ENCODE measurements around the gene NUDCD2.
"Not testable (repeated sequence)": the region's sequence is repeated elsewhere in the genome, so short reads cannot be mapped to it uniquely, and the experiment has no call there.

The NUDCD2 gene

DNA sequence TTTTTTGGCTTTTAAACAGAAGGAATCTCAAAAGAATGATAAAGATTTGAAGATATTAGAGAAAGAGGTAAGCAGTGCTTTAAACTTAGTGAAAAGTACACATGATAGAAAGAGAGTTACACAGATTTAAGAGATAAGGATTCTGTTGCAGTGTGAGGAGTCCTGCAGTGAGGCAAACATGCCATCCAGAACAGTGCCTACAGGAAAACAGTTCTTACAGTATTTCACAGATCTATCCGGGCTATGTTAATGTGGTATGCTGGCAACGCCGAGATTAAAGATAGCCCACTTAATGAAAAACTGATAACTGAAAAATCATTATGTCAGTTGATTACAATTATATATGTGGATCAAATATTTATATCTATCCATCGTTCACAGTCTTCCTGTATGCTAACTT lies 7.8 kb upstream of the NUDCD2 start:
- DNase-seq (ENCODE audit: low read depth, low spot score), result no peak

DNA sequence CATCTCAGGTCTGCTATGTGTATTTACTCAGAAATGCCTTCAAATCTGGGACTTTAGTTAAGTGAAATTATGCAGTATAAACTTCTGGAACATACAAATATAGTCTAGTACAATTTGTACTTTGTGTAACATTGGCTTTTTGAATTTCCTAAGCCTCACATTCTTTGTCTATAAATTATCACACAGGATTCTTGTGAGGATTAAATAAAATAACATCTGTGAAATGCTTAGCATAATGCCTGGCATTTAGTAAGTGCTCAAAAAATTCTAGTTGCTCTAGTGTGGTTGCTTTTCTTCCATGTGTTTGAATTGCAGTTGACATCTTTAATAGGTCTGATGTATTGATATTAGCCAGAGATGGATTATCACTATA lies 3.1 kb upstream of the NUDCD2 start:
- DNase-seq (ENCODE audit: low read depth, low spot score), result no peak

DNA sequence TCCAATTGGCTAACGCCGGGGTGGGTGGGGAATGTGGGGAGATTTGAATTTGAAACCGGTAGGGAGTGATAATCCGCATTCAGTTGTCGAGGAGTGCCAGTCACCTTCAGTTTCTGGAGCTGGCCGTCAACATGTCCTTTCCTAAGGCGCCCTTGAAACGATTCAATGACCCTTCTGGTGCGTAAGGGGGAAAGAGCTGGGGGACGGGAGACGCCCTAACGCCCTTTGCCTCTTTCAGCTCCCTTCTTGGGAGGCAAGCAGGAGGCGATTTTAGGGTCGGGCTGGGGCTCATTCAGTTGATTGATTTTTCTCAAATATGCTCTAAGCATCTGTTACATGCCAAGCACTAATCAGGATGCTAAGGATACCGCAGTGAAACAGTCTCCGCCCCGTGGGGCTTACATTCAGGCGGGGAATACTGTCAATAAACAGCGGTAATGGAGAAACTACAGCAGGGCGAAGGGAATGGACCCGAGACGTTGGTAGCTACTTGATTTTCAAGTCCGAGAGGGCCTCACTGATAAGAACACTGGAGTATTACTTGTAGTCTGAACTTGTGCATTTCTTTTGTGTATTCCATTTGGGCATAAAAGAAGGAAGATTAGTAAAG lies 765 bp upstream of the NUDCD2 start, which contains the start of gene HMMR:
Gene HMMR (plus strand): TSS at position 71 of the 610 bp plus-strand sequence. CDS start 61 bp downstream, at position 132.
- no peak for DNase-seq (ENCODE audit: low read depth, low spot score)

DNA sequence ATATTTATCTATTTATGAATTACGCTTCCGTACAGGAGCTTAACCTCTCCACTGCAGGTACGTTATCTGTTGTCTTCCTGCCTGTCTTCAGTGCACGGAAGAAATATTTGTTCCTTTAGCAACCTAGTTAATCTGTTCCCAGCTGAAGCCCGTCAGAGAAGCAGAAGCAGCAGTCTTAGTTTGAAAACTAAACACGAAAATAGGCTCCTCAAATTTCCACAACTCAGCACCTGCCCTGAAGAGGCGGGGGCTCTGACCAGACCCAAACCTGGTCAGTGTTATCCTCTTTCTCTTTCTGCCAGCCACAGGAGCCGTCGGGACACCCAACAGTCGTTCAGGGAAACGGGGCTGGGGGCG lies 462 bp downstream of the NUDCD2 start:
- DNase-seq (ENCODE audit: low read depth, low spot score), result no peak

DNA sequence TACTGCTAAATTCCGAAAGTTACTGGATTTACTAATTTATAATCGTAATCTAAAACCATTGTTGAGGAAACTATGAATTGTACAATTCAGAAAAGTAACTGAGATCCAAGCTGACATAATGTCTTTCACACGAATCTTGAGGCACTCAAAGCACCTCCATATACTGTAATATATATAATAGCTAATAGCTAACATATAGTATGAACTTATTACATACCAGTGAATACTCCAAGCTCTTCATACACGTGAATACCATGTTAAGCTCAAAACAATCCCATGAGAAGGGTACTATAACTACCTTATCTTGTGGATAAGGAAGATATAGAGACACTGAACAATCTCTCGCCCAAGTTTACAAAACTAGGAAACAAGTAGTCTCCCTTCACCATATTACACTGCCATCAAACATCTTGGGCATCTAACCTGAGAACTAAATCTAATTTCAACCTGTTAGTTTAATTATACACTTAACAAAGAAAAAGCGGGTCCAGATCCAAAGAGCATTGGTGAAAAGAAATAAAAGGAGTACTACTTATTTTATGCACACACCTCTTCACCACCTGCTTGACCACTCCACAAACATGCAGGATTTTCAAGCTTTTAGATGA lies 1.0 kb downstream of the NUDCD2 start:
- no peak for DNase-seq (ENCODE audit: low read depth, low spot score)

DNA sequence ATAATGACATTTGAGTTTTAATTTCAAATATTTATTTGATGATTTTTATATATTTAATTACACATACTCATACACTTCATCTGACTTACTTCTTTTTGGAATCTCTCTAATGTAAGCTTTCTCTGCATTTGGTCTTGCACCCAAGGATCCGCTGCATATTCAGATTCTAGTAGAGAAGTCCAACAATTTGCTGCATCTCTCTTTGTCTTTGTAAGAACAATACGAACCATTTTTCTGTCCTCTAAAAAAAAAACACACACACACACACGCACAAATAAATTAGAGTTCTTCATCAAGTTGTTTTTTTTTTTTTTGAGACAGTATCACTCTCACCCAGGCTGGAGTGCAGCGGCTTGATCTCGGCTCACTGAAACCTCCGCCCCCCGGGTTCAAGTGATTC lies 3.1 kb downstream of the NUDCD2 start:
- no peak for DNase-seq (ENCODE audit: low read depth, low spot score)

DNA sequence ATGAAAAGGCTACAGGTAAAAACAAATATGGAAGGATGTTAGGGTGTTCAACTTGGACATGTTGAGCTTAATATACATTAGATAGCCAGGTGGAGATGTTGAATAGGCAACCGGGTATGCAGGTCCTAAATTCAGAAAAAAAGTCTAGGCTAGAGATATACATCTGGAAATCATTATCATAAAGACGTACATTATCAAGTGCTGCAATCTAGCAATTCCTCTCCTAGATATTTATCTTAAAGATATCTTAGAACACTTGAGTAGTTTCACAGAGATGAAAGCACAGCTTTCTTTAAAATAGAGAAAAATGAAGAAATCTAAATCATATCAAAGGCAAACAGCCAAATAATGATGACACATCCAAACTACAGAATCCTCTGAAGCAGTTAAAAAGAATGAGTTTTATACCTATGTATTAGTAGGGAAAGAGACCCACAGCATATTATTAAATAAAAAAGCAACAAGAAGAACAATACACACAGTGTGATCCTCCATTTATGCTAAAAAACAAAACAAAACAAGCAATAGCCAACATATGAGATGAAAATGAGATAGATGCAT lies 3.8 kb downstream of the NUDCD2 start:
- DNase-seq (ENCODE audit: low read depth, low spot score), result no peak

DNA sequence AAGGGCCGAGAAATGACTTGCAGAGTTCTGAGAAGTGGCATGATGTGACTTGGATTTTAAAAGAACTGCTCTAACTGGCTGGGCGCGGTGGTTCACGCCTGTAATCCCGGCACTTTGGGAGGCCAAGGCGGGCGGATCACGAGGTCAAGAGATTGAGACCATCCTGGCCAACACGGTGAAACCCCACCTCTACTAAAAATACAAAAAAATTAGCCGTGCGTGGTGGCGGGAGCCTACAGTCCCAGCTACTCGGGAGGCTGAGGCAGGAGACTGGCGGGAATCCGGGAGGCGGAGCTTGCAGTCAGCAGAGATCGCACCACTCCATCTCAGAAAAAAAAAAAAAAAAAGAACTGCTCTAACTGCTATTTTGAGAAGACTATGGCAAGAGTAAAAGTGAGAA lies 4.5 kb downstream of the NUDCD2 start:
- not testable (repeated sequence) for DNase-seq (ENCODE audit: low read depth, low spot score)

DNA sequence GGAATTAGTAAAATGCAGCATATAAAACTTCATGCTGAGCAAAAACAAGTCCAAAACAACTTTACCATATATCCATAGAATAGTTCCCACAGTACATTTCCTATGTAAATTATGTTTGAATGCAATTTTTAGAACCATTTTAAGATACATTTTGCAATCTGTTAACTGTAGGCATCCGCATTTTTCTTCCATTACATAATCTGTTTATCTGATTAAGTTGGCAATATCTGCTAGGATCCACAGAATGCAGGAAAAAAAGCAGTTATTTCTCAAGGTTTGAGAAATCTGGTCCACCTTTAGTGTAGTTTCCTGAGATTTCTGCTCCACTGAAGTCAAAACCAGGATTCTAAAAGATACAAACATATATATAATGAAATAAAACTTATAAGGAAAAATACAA lies 6.2 kb downstream of the NUDCD2 start:
- no peak for DNase-seq (ENCODE audit: low read depth, low spot score)

DNA sequence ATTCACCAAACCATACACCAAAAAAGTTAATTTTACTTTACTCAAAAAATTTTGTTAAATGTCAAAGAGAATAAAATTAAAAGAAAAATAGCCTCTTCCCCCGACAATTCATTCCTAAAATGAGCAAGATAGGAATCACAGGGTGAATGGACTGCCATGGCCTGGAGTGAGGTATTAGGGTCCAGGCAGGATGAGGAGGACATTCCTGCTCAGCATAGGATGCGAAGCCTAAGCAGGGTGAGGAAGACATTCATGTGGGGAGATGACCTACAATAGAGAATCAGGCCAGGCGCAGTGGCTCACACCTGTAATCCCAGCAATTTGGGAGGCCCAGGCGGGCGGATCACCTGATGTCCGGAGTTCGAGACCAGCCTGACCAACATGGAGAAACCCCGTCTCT lies 8.4 kb downstream of the NUDCD2 start:
- DNase-seq (ENCODE audit: low read depth, low spot score), result no peak

DNA sequence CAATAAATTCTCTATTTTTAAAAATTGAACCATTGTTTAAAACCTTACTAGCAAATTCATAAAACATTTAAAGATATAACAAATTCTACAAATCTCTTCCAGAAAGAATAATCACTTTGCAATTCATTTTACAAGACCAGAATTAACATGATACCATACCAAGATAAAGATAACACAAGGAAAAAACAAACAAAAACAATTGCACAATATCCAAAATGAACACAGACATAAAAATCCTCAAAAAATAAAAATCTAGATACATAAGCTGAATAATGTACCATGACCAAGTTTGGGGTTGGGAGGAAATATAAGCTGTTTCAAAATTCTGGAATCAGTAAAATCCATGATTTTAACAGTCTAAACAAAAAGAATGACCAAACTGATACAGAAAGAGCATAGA lies 11.4 kb downstream of the NUDCD2 start:
- DNase-seq (ENCODE audit: low read depth, low spot score), result no peak

DNA sequence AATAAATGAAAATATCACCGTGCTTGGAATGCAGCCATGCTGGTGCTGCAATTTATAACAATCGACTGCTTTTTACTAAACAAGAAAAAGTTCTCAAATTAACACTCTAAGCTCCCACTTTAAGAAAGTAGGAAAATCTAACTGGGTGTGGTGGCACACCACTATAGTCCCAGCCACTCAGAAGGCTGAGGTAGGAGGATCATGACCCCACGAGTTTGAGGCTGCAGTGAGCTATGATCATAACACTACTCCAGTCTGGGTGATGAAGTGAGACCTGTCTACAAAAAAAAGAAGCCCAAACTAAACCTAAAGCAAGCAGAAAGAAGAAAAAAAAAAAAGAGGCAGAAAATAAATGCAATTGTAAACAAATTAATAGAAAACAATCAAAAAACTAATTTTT lies 12.0 kb downstream of the NUDCD2 start:
- no peak for DNase-seq (ENCODE audit: low read depth, low spot score)

DNA sequence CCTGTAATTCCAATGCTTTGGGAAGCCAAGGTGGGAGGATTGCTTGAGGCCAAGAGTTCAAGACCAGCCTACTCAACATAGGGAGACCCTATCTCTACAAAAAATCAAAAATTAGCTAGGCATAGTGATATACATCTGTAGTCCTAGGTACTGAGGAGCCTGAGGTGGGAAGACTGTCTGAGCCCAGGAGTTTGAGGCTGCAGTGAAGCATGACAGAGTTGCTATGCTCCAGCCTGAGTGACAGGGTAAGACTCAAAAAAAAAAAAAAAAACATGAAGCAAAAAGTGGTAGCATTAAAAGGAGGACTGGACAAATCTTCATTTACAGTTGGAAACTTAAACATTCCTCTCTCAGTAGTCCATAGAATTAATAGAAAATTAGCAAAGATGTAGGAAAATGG lies 12.7 kb downstream of the NUDCD2 start:
- DNase-seq (ENCODE audit: low read depth, low spot score), result no peak

DNA sequence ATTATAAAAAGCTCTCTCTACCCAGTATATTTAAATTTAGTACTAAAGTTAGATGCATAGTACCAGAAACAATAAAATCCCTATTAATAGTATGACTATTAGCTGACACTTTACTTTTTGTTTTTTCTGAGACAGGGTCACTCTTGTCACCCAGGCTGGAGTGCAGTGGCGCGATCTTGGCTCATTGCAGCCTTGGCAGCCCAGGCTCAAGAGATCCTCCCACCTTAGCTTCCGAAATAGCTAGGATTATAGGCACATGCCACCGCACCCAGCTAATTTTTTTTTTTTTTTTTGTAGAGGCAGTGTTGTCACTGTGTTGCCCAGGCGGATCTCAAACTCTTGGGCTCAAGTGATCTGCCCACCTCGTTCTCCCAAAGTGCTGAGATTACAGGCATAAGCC lies 14.6 kb downstream of the NUDCD2 start:
- no peak for DNase-seq (ENCODE audit: low read depth, low spot score)

DNA sequence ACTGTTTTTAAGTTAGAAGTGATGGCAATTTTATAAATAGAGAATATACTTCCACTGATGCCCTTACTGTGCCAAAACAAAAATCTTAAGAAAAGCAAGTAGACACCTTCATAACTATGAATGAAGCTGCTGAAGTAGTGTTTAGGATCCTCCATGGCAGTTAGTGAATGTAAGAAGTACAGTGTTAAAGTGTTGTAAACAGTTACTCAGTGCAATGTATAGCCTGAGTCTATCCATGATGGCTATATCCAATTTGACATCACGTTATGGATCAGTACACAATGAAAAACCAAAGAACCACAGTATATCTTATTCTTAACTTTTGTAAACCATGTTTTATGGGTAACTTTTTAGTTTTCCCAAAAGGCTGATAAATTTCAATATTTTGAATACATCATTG lies 15.4 kb downstream of the NUDCD2 start:
- no peak for DNase-seq (ENCODE audit: low read depth, low spot score)

DNA sequence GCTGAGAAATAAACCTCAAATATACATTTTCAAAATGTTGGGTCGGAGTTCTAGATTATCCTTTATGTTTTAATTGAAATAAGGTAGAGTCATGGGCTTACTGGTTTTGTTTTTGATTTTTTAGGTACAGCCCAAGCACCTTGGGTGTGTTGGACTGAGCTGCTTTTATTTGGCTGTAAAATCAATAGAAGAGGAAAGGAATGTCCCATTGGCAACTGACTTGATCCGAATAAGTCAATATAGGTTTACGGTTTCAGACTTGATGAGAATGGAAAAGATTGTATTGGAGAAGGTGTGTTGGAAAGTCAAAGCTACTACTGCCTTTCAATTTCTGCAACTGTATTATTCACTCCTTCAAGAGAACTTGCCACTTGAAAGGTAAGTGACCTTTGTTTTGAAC lies 18.9 kb downstream of the NUDCD2 start:
- DNase-seq (ENCODE audit: low read depth, low spot score), result no peak

DNA sequence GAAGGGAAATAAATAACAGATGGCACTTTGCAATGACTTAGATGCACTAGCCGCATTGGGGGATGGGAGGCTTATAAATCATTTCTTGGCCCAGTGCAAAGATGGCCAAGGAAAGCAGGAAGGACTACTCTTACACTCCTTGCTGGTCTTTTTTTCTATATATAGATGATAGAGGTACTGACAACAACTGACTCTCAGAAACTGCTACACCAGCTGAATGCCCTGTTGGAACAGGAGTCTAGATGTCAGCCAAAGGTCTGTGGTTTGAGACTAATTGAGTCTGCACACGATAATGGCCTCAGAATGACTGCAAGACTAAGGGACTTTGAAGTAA lies 20.8 kb downstream of the NUDCD2 start:
- no peak for DNase-seq (ENCODE audit: low read depth, low spot score)

DNA sequence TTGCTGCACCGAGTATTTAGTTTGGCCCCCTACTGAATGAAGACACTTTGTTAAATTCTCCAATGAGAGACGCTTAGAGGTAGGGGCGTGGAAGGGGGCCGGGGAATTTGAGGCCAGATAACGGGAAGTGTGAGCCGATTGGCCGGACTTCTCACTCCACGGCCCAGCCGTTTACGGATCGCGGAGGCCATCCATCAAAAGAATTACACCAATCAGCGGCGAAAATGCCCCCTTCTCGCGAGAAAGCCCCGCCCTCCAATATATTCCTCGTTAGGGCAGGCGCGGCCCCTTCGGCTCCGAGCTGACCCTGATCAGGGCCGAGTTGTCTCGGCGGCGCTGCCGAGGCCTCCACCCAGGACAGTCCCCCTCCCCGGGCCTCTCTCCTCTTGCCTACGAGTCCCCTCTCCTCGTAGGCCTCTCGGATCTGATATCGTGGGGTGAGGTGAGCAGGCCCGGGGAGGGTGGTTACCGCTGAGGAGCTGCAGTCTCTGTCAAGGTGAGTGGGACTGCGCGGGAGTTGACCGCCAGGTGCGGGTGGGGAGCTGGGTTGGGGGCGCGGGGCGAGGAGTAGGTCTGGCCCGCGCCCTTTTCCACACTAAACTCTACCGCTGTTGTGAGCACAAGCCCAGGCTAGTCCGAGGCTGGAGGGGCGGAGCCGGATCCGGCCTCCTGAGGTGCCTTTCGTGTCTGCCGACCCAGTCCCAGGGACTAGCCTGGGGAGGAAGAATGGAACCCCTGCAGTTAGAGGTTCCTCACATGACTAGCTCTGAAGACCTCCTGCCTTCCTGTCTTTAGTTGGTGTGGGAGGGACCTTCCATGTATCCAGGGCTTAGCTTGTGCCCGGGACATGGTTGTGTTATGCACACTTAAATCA lies 22.4 kb downstream of the NUDCD2 start, which contains the start of gene CCNG1:
Gene CCNG1 (plus strand): TSS at position 287 of the 874 bp plus-strand sequence. CDS start 1,662 bp downstream, outside the sequence.
- peak; percentile 75 for DNase-seq (ENCODE audit: low read depth, low spot score)

DNA sequence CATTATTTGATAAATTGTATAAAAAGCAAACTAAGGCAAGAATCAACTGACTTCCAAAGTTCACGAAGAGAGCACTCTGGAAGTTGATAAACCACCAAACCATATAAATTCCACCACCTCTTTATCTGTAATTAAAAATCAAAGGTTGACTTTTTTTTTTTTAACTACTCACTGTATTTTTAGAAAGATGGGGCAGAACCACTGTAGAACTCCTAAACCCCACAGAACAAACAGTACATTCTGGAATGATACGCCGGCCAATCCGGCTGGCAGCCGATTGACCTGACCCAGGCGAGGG lies 22.9 kb downstream of the NUDCD2 start:
- DNase-seq (ENCODE audit: low read depth, low spot score), result no peak

DNA sequence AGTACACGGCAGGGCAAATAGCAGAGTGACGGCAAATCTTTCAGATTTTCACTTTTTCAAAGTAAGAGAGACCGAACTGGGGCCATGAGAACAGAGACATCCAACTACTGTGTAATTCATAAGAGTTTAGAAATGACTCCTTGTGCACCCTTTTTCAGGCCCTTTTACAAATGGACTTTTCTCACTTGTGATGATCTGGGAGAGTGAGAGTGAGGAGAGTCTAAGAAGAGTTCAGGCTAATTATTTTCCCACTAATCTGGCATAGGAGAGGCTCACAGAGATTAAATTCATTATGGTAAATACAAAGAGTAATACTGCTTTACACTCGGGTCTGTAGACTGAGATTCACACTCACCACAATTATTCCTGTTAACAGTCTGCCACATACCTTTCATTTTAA lies 23.4 kb downstream of the NUDCD2 start:
- DNase-seq (ENCODE audit: low read depth, low spot score), result no peak

DNA sequence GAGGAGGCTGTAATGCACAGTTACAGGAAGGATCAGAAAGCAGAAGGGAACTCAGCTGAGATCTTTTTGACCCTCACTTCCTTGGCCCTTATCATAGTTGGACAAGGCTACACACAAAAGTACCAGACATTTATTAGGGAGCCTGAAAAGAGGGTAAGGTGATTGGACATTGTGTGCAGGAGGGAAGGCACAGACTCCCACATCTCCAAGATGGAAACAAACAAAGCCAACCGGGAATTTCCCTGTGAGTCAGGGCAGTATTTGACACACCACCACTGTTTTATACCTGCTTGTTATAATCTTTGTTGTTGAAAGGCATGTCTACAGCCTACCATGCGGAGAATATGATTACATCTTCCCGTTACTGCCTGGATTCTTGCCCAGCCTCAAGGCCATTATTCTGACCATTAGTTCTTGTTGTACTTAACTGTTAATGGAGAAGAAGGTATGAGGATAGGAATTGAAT lies 25.5 kb downstream of the NUDCD2 start:
- no peak for DNase-seq (ENCODE audit: low read depth, low spot score)

DNA sequence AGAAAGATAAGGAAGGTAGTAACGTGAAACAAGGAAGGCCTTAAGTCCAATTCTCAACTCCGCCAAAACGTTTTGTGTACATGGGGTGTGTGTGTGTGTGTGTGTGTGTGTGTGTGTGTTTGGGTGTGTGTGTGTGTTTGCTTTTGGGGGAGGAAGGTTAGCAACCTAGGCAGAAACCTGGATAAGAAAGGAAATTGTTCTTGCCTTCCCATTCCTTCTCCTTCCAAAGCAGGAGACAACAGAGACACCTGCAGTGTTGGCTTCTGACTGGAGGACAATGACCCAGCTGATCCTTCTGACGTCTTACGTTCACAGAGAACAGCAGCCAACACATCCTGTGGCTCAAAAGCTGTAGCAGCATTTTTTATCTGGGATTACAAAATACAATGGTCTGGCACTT lies 26.6 kb downstream of the NUDCD2 start:
- no peak for DNase-seq (ENCODE audit: low read depth, low spot score)

DNA sequence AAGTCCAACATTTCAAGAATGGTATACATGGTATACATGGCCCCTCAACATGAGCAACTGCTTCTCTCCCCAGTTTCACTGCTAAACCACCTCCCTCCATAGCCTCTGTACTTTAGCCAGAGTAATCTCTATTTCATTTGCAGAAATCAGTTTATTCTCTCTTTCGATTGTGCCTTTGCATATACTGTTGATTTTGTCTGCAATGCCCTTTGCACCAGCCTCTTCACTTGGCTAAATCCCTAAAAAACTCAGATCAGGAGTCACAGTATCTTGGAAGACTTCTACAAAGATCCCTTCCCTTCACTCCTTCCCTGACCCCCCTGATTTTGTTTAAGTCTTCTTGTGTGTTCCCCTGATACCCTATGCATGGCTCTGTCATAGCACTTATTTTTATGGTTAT lies 27.4 kb downstream of the NUDCD2 start:
- no peak for DNase-seq (ENCODE audit: low read depth, low spot score)
